ENCODE results near the gene TIGAR. TPM values are rescaled to one million over a fixed set of nuclear protein-coding genes. Genes with fewer than 3 reads are reported as not detected.

Gene TIGAR
- total RNA-seq, 1 donor from 2014 or later = 2.2 TPM

DNA sequence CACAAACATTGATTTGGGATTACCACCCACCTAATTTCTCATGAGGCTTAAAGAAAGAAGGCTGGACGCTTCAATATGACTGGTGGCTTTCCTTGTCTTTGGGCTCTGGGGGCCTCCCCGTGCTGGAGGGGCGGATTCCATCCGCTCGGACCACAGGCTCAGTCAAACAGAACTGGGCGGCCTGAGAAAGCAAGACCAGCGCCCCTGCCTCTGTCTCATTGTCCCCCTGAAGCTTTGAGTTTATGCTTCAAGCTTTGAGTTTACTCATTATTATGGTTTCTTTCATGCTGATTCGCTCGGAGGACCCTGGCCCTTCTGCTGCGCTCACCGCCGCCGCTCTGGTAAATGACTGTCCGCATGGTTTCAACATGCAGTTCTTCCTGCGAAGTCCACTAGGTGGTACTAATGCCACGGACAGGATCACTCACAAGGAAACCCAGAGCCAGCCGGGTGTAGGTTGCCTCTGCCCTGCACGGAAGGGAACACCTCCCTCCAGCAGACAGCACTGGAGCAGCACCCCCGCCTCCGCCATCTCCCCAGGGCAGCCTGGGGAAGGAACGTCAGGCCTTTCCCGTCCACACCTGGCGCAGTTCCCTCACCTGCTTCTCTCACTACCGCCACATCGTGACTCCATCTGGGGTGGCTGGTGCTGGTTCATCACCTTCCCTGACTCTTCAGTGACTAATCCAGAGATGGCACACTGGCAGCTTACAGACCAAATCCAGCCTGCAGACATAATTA is 13.2 kb upstream of the TIGAR start:
- no peak for DNase-seq

DNA sequence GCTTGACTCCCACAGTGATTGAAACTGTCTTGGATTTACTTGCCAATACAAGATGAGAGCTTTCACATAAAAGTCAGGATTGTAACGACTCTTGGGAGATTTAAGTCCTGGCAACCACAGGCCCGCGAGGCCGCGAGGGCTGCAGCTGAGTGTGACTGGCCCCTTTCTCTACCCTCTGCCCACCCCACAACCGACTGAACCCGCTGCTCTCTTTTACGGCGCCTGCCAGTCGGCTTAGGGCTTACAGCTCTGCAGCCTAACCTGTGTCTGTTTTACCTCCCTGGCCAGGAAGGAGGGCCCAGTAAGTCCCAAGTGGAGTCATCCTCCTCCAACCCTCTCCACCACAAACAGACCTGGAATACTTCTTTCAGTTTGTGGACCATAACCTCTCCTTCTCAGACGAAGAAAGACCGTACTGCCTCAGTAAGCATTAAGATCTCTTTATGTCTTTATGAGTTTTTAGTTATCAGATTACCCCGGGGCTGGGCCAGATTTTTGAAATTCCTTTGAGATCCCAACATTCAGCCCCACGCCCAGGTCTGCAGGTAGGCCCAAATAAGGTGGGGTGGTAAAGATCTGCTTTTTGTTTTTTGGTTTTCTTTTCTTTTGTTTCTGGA is 12.6 kb upstream of the TIGAR start:
- no peak for DNase-seq

DNA sequence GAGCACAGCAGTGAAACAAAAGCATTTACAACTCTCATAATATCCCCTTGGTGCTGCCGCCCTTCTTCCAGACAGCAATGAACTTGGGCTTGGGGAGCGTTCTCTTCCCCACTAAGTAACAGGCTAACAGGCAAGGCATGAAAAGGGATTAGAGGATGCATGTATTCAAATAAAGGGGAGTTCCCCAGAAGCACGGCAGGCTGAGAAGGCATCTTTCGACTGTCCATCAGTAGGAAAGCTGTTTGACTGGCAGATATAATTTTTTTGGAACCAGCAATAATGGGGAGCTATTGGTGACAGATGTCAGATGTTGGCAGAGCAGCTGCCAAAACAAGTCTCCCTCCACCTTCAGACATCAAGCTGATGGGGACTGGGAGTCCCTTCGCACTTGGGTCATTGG is 9.2 kb upstream of the TIGAR start:
- no peak for DNase-seq

DNA sequence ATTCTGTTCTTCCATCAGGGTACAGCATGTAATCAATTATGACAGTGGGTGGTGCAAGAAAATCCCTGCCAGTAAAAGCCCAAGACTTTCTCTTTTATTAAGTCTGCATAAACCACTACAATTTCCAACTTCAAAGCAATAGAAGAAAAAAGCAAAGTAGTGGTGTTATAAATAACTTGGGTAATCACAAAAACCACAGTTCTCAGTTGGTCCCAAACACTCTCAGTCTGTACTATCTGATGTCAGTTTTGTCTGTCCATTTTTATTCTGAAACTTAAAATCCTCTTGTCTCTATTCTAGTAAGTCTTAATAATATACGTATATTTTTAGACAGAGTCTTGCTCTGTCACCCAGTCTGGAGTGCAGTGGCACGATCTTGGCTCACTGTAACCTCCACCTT is 8.8 kb upstream of the TIGAR start:
- no peak for DNase-seq

DNA sequence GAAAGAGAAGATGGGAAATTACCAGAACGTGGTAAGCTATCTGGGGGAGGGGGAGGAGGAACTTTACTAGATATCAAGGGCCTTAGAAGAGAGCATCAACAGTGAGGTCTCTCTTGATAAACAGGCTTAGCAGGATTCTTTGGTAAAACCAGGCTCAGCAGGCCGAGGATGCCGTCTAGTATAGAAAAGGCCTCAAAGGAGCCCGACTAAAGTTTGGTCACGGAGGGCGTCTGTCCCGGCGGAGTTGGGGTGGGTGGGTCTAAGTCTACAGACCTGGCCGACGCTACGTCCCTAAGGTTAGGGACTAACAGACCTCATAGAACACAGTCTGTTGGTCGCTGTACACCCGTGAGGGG is 538 bp upstream of the TIGAR start:
- DNase-seq = no peak

DNA sequence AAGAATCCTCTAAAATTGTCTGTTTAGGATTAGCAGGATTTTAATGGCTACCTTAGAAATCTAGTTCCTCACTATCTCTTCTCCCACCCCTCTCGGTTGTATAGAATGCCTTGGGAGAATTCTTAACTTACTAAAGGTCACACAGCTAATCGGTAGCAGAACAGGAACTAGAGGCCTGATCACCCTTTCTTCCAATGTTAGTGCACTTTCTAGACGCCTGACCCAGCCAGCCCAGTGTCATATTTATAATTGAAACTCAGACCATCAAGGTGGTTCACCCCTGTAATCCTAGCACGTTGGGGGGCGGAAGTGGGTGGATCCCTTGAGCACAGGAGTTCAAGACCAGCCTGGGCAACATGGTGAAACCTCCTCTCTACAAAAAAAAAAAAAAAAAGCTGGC is 1.7 kb downstream of the TIGAR start:
- DNase-seq = no peak

DNA sequence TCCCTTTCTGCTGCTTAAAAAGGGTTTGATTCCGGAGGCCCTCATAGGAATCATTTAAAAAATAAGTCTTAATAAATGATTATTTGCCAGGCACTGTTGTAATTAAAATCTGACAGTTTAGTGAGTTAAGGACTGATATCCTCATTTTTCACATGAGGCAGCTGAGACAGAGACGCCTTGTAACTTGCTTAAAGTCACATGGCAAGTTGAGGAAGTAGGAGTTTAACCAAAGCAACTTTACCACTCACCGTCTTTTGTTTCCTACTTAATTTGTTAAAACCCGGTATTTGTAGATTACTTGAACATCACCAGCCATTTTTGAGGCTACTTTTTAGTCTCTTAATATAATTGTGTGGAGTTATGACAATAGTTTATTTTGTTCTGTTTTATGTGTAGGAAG is 2.4 kb downstream of the TIGAR start:
- DNase-seq = no peak

DNA sequence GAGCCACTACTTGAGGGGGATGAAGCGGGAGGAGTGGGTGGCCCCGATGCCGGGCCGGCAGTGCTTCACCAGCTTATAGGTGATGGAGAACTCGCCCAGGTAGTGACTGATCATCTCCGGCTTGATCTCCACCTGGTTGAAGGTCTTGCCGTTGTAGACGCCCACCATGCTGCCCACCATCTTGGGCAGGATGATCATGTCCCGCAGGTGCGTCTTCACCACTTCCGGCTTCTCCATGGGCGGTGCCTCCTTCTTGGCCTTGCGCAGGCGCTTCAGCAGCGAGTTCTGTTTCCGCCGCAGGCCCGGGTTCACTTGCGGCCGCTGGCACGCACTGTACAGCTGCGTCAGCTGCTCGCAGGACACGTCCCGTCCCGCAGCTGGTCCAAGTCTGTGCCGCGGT is 3.4 kb downstream of the TIGAR start:
- DNase-seq = no peak

DNA sequence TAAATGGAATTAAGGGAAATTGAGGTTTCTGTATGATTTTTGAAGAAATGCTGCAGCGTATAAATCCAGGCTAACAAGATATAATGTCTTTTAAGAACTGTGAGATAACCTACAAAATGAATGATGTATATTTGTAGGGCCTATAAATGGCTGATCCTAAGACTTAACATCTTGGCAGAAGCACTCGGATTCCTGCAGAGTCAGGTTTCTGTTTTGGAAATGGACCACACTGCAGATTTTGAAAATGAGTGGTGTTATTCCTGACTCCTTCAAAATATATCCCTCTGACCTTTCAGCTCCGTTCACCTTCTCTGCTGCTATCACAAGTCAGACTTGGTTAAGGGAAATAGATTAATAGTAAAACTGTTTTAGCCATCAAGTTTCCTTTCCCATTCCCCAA is 5.0 kb downstream of the TIGAR start:
- no peak for DNase-seq

DNA sequence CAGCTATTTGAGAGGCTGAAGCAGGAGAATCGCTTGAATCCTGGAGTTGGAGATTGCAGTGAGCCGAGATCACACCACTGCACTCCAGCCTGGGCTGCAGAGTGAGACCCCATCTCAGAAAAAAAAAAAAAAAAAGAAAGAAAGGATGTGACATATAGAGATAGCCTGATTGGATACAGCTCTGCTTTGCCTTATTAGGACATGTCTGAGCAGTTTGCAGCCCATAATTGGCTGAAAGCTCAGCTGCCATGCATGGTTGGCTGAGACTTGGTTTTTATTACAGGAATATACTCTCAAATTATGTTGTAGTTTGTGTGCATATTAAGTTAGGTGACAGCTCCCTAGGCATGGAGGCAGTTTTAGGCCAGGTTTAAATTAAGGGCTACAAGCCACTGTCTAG is 6.3 kb downstream of the TIGAR start:
- DNase-seq = no peak

DNA sequence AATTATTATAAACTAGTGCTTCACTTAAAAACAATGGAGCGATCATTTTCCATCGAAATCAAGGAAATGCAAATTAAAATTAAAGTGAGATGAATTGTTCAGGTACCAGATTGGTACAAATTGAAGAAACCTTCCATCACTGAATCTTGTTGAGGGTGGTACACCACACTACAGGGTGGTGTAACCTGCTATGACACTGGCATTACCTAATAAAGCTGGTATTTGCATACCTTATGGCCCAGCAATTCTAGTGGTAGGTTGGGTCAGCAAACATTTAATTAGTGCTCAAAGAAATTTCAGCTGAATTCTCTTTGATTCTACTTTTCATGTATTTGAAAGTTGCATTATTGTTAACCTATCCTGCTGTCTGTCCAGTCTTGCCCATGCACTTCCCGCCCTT is 9.2 kb downstream of the TIGAR start:
- DNase-seq = no peak

DNA sequence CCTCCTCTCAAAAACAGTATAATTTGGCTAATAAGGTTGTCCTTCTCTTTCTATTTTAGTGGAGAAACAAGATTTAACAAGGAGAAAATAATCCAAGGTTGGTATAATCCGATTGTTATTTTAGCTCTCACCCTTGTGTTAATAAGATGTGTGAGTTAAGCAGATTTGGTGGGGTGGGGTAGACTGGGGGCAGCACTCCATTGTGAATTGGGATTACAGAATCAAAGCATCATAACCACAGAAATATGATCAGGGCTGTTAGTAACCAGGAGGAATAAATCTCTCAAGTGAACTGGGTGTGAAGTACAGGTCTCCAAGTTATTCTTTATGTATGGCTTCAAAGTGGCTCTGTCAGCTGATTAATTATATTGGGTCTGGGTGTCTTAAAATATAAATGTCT is 10.2 kb downstream of the TIGAR start:
- no peak for DNase-seq

DNA sequence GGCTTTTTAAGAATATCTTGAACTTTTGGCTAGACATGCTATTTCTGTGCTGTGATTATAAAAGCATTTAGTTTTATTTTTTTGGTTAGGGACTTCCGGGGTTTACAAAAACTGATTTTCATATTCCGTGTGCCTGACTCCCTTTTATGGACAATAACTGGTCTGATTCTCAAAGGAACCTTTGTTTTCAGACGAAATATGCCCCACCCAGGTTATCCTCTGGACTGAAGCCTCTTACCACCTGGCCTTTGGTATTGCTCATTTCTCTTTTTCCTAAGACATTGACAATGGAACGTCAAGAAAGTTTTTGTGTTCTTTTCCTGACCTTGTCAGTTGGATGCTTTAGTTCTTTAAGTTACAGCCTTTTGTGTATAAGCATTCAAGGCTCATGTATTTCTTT is 10.8 kb downstream of the TIGAR start:
- DNase-seq = no peak

DNA sequence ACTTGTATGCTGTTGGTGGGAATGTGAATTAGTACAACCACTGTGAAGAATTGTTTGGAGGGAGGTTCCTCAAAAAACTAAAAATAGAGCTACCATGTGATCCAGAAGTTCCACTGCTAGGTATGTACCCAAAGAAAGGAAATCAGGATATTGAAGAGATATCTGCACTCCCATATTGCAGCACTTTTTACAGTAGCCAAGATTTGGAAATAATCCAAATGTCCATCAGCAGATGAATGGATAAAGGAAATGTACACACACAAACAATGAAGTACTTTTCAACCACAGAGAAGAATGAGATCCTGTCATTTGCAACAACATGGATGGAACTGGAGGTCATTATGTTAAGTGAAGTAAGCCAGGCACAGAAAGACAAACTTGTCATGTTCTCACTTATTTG is 25.9 kb downstream of the TIGAR start:
- DNase-seq = no peak

DNA sequence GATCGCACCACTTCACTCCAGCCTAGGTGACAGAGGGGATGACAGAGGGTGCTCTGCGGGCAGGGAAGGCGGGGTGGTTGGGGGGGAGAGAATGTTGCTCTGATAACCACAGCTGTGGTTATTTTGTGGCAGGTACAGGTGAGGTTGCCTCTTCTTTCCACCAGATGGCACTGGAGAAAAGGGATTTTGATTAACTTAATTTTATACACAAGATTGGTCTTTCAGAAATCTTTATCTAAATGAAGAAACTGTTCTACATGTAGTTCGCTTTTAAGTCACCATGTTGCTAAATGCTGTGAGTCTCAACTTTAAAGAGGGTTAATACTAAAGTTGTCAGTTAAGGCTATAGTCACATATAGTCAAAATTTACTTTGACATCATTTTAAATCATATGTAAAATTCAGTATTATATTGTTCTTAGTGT is 32.8 kb downstream of the TIGAR start:
- no peak for DNase-seq

DNA sequence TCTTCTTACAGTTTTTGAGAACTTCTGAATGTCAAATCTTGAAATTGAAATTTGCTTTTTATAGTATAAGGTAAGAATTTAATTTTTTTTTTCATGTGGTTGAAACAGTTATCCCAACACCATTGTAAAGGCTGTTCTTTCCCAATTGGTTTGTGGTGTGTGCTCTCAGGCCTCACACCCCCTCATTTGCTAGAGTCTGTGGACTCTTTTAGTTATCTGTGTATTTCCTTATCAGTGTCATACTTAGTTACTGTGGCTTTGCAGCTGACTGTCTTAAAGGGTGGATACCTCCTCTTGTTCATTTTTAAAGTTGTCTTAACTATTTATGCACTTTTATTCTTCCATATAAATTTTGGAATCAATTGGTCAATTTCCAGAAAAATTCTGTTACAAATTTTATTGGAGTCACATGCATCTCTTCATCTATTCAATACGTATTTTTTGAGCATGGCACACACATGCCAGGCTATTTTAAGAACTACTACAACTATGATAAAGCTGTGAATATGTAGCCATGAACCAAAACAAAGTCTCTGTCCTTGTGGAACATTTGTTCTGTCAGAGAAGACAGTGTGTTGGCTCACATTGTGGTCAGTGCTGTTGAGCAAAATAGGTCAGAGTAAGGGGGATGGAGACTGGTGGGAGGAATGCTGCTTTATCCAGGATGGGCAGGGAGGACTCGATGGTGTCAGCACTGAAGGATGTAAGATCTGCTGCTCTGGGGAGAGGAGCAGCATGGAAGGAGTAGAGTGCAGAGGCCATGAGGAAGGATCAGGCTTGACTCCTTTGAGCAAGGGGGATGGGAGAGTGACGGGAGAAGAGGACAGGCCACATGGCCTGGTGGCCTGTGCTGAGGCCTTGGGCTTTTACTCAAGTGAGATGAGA is 34.4 kb downstream of the TIGAR start:
- DNase-seq = no peak

DNA sequence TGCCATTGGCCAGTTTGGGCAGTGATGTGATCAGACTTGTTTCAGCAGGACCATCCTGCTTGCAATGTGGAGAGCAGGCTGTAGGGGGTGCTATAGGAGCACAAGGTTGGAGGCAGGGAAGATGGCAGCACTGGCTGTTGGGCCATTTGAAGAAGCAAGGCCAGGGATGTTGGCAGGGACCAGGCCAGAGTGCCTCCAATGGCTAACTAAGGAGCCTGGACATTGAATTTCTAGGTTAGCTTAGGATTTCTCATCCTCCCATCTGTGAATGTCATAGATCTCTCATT is 35.0 kb downstream of the TIGAR start:
- DNase-seq = no peak

DNA sequence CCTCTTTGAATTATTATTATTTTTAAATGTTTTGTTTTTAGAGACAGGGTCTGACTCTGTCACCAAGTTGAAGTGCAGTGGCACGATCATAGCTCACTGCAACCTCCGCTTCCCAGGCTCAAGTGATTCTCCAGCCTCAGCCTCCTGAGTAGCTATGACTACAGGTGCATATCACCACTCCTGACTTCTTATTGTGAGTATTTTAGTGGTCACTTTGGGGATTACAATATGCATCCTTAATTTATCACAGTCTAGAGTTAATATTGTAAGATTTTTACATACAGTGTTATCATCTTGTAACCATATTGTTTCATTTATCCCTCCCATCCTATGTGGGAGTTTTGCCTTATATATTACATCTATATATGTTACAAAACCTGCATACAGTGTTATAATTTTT is 45.1 kb downstream of the TIGAR start:
- no peak for DNase-seq

DNA sequence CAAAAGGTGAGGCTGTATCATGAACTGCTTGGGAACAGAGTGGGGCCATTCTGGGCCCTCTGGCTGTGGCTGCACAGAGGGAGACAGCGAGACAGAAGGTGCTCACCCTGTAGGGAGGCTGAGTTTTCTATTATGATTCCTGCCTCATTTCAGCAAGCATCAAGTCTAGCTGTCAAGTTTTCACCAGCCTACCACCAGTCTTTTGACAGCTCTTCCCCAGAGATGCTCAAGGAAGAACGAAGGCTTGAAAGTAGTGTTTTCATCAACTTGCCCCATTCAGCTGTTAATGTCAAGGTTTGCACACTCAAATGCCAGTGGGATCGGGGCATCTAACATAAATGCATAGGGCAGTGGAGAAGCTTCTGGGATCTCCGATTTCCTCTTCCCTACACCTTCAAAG is 48.5 kb downstream of the TIGAR start:
- DNase-seq = no peak

DNA sequence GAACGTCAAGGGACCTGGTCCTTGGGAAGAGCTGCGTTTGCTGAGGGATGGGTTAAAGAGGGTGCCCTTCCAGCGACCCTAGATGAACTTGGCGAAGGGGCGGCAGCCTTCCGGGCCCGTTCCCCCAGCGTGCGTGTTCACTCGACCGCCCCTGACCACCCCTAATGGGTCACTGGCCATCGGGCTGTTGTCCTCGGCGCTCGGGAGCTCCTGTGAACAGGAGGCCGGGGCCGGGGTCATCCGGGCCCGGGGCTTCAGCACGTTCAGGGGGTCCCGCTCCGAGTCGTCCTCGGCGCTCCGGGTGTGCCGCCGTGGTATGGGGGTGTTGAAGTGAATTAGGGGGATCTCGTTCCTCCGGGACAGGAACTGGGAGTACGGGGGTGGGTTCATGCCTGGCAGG is 49.3 kb downstream of the TIGAR start:
- no peak for DNase-seq

DNA sequence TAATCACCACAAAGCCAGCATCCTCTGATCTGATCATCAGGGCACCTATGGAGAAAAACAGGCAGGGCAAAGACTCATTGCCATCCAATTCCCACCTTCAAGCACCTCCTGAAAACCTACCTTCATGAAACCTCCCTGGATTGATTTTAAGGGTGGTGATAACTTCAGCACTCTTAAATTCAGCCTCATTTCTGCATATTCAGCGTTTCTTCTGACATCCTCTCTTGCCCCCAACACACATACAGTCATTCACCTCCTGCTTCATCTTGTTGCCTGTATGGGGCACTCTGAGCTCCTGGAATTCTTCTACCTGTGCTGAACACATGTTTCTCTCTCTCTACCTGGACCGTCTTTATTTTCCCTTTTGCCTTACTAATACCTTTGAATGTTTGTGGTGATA is 51.6 kb downstream of the TIGAR start:
- DNase-seq = no peak

DNA sequence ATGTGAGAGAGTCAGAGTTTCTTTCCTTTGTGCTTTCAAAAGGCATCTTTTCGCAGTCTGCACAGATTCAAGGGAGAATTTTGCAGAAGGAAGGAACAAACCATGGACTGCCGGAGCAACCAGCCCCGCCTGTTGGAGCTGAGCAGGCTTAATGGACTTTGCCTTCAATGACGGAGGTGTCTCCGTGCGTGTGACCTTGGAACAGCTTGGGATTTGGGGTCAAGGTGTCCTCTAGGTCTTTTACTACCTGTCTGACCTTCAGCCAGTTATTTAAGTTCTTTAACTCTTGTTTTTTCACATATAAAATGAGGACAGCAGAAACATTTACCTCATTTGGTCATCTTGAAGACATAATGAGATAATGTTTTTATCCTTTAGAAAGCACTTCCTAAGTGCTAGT is 54.4 kb downstream of the TIGAR start:
- no peak for DNase-seq

DNA sequence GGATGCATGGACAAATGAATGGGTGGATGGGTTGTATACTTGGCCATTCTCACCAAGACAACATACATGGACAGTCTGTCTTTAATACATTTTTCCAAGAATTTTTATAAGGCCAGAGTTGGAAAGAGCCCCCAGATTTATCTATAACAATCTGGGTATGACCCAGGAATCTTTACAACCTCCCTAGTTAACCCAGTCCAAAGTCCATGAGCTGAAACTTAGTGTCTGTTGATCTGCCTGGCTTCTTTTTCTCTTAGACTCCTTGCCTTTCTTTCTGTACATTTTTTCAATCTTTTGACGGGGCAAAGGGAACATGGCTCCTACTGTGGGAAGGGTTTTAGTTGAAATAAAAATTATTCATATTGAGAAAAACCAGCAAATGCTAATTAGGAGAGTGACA is 57.8 kb downstream of the TIGAR start:
- DNase-seq = no peak

DNA sequence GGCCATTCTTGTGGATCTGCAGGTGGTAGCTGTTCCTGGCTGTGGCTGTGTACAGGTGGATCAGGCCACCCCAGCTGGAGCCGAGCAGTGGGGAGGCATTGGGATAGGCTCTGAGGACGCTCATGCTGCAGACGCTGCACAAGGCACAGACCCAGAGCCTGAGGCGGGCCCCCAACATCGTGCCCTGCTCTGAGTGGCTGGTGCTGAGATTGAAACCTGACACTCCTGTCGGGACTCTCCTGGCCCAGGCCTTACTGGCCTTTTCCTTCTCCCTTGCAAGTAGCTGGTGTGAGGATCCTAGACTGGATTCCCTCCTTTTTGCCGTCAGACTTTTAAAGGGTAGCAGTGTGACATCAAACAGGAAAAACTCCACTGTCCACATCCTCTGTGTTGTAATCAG is 58.4 kb downstream of the TIGAR start, which contains the start of gene FGF23:
FGF23 (minus strand) TSS at position 308 of the 400 bp plus-strand sequence; CDS start at position 178, 130 bp downstream.
- no peak for DNase-seq

All from skin of body (tissue), 2 donors.